Stomach (tissue), 4 donors: Measurements from ENCODE around the gene PLK5.

Experiments used
- CTCF ChIP-seq, 7 experiments: fragments of 450-650 bp in 4 of 7; fragments of 200-600 bp in 3 of 7; sonication (generic) in 3 of 7; IDR thresholded peaks; one replicate each; pipeline ENCODE4 v1.5.1; 2016 to 2019; ENCODE audit warnings: antibody characterized with exemption in 7 of 7, control low read depth in 2 of 7, mild to moderate bottlenecking in 1 of 7
- EP300 ChIP-seq: sonication (generic); formaldehyde crosslinking; IDR thresholded peaks from one replicate; pipeline ENCODE4 v1.6.1; 2017; ENCODE audit warnings: antibody characterized with exemption
- POLR2A ChIP-seq, 4 donors: fragments of 450-650 bp; IDR thresholded peaks; one replicate each; pipeline ENCODE4 v1.6.1; 2016; ENCODE audit warnings: antibody characterized with exemption in 4 of 4, control low read depth in 2 of 4, mild to moderate bottlenecking in 1 of 4, moderate library complexity in 1 of 4

GRCh38 chr19:1555487-1556389 is 31.9 kb downstream of the PLK5 start:
- TF ChIP-seq CTCF (IDR thresholded peaks at IDR 0.05): no peak
- TF ChIP-seq POLR2A (IDR thresholded peaks at IDR 0.05): no peak
- TF ChIP-seq EP300: no peak
